Non-pigmented ciliary epithelial cell (primary cell): Measurements from ENCODE around the gene EPC2.
A peak's percentile ranks its signal among the peaks of the same experiment; 100 is the strongest.

Source experiments
- DNase-seq: peaks from one replicate; pipeline ENCODE4 v3.0.0-alpha.2; 2010; ENCODE audit warnings: low read depth

The EPC2 gene

DNA sequence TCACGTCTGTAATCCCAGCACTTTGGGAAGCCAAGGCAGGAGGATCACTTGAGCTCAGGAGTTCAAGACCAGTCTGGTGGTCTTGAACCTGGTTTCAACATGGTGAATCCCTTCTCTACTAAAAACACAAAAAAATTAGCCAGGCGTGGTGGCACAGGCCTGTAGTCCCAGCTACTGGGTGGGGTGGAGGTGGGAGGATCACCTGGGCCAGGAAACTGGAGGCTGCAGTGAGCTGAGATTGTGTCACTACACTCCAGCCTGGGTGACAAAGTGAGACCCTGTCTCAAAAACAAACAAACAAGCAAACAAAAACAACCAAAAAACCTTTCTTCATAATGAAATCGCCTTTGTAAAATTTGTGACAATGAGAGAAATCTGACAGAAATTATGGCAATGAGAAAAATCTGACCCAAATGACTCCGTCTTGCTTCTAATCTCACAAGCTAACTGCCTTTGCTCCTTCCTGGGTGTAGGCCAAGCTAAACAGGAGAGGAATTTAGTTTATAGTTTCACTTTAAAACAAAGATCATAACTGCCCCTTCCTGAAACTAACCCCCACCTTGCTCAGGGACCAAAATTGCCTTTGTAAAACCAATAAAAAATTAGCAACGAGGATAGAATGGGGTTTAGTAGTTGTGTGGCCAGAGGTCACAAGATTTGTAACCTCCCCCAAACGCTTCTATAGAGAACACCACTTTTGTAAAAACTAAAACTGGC lies 169.8 kb downstream of the EPC2 start:
- peak; percentile 36 for DNase-seq

DNA sequence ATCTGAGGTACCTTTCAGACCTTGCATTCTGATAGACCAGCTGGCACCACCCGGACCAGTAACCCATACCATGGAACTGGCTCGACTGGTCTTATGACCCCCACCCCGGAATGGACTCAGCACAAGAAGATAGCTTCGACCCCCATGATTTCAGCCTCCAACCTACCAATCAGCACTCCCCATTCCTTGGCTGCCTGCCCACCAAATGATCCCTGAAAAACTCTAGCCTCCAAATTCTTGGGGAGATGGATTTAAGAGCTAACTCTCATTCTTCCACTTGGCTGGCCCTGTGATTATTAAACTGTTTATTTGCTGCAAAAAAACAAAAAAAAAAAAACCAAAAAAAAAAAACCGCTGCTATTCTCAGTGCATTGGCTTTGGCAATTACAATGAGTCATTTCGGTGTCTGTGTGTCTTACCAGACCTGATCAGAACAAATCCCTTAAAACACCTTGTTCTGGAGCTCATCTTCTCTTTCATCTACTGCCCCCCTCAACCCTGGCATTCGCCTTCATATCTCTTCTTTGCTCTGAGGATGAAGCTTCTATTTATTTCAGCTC lies 170.4 kb downstream of the EPC2 start:
- no peak for DNase-seq

DNA sequence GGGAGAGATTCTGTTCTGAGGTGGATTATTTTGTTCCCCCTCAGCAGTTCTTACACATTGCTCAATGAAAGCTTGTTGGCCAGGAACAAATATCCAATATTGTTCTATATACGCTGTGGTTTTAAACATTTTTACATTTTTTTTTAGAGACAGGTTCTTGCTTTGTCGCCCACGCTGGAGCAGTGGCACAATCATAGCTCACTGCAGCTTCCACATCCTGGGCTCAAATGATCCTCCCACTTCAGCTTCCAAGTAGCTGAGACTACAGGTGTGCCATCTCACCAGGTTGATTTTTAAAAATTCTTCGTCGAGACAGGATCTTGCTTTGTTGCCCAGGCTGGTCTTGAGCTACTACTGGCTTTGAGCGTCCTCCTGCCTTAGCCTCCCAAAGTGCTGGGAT lies 171.6 kb downstream of the EPC2 start:
- DNase-seq: no peak

DNA sequence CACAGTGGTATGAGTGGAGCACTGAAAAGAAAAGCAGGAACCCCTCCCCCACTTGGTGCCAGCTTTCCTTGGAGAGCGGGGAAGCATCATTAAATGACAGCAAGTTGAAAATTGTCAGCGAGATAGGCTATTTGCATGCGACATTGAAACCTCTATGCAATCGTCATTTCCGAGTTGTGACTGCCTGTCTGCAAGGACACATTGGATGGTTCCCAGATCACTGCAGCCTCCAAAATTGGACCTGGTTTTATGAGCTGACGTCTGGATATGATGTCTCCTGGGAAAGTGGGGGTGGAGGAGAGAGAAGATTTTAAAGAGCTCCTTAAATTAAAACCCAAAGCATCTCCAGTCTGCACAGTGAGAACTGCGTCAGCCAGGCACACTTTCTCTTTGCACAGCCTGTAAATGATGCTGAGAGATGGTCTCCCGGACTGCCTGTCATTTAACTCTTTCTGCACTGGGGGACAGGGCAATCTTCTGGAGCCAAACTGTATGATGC lies 172.7 kb downstream of the EPC2 start:
- DNase-seq: no peak

DNA sequence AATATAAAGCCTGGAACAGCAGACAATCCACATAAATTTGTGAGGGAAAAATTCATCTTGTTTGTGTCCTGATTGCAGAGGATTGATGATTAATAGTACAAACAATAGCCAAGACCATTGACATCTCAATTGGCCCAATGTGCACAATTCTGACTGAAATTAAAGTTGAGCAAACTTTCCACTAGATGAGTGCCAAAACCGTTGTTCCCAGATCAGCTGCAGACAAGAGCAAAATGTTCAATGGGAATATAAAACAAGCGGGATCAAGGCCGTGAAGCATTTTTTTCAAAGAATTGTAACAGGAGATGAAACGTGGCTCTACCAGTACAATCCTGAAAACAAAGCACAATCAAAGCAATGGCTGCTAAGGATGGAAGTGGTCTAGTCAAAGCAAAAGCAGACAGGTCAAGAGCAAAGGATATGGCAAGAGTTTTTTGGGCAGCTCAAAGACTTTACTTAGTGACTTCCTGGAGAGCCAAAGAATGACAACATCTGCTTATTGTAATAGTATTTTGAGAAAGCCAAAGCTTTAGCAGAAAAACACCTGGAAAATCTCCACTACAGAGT lies 174.6 kb downstream of the EPC2 start:
- DNase-seq: no peak

DNA sequence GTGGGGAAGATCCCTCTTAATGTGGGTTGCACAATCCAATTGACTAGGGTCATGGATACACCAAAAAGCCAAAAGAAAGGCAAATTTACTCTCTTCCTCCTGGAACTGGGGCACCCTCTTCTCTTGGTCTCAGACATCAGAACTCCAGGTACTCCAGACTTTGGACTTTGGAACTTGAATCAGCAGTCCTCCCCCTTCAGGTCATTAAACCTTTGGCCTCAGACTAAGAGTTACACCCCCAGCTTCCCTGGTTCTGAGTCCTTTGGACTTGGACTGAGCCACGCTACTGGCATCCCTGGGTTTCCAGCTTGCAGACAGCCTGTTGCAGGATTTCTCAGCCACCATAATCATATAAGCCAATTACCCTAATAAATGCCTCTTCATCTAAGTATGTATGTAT lies 179.6 kb downstream of the EPC2 start:
- no peak for DNase-seq

DNA sequence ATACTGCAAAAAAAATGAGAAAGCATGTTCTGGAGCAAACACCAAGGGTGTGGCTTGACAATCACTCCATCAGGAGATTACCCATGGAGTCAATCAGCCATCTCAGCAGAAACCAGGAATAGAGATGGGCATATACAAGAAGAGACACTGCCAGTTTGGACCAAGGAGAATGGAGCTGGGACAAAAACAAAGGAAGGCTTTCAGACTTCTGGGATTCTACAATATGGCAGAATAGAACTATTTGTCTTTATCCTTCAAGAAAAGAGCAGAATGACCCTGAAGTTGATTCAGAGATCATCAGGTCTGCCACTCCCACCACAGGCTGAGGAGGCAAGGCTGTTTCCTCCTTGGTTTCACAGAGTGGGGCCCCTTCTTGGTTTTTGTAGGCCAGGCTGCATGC lies 182.2 kb downstream of the EPC2 start:
- DNase-seq: no peak

DNA sequence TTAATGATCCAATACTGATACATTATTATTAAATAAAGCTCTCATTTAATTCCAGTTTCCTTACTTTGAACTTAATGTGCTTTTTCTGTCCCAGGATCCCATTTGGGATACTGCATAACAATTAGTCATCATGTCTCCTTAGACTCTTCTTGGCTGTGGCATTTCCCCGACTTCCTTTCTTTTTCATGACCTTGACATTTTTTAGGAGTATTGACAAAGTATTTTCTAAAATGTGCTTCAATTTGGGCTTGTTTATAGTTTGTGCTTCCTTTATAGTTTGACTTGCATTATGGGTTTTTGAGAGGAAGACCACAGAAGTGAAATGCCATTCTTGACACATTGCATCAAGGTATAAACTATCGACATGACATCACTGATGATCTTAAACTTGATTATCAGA lies 184.4 kb downstream of the EPC2 start:
- no peak for DNase-seq

DNA sequence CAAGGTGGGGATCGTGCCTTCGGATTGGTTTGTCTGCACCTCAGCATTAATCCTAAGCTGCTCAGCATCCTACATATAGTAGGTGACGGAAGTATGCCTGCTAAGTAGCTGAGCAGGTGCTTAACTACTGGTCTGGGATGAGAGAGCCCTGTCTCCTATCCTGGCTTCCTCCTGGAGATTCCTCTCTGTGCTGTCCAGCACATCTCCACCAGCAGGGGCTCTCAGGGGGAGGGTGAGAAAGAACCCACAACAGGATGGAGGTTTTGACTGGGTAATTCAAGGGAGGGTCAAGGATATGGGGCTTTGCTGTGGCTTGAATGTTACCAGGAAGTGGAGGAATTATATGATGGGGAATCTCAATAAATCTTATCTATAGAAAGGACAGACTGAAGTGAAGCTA lies 185.1 kb downstream of the EPC2 start:
- no peak for DNase-seq

DNA sequence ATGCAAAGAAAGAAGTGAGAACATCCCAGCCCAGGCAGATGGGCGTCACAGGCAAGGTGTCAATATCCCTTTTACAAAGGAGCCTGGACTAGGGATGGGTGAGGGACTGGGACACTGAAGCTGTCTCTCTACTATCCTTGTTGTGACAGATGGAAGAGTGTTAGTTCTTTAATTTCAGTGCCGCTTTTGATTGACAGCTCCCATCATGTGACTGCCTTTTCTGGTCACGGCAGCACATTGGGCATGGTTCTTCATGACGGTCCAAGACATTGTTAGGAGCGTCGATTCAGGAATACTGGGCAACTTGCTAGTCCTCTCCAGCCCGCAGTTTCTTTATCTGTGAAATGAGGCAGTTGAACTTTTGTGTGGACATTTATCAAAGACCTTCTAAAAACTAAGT lies 188.1 kb downstream of the EPC2 start:
- no peak for DNase-seq
